GM21367 (cell line): ENCODE results near the gene SLC16A6.
"Not testable (repeated sequence)": the region's sequence is repeated elsewhere in the genome, so short reads cannot be mapped to it uniquely, and the experiment has no call there.

ENCODE experiments used
- ATAC-seq: cut with Tn5 transposase; IDR thresholded peaks from one replicate; pipeline ENCODE4 v1.9.1; 2021; ENCODE audit not compliant: unreplicated experiment

SLC16A6 gene

GRCh38 chr17:68225055-68225454 is 65.9 kb downstream of the SLC16A6 start:
- not testable (repeated sequence) for ATAC-seq

GRCh38 chr17:68222606-68223005 is 68.3 kb downstream of the SLC16A6 start:
- ATAC-seq, result no peak

GRCh38 chr17:68221786-68222185 is 69.1 kb downstream of the SLC16A6 start:
- no peak for ATAC-seq

- not testable (repeated sequence) for ATAC-seq
Measured at GRCh38 chr17:68220786-68221185, 70.1 kb downstream of the SLC16A6 start.

GRCh38 chr17:68220186-68220585 is 70.7 kb downstream of the SLC16A6 start:
- ATAC-seq, result not testable (repeated sequence)

GRCh38 chr17:68219429-68219828 is 71.5 kb downstream of the SLC16A6 start:
- ATAC-seq, result not testable (repeated sequence)
